ENCODE measurements around the gene CCDC15. TPM values are rescaled to one million over a fixed set of nuclear protein-coding genes. Genes with fewer than 3 reads are reported as not detected.

CCDC15 gene
- total RNA-seq, 1 donor from 2014 or later, result 4.0 TPM

GRCh38 chr11:125079878-125080530, 126.0 kb downstream of the CCDC15 start:
- H3K4me1 Mint-ChIP-seq (ENCODE audit: low read depth), result no peaks in the 10 kb centered on the region
- H3K27ac Mint-ChIP-seq, result no peak overlapping the region
- no peak for TF ChIP-seq CTCF (IDR thresholded peaks at IDR 0.05; ENCODE audit: unreplicated experiment)
- H3K9me3 Mint-ChIP-seq (ENCODE audit: low read depth), result no peaks in the 10 kb centered on the region
- no peaks in the 10 kb centered on the region for H3K36me3 Mint-ChIP-seq (ENCODE audit: insufficient read depth)
- no peak for DNase-seq (ENCODE audit: low spot score, unreplicated experiment)
- H3K4me3 Mint-ChIP-seq (ENCODE audit: low read depth), result no peak overlapping the region
- H3K27me3 Mint-ChIP-seq, result peaks cover 17% of the 10 kb centered on the region

- Mint-ChIP-seq H3K27me3 (peaks cover 17% of the 10 kb centered on the region), H3K36me3 (ENCODE audit: insufficient read depth) (no peaks in the 10 kb centered on the region), H3K9me3 (ENCODE audit: low read depth) (no peaks in the 10 kb centered on the region), H3K4me1 (ENCODE audit: low read depth) (no peaks in the 10 kb centered on the region), H3K27ac (no peak overlapping the region), H3K4me3 (ENCODE audit: low read depth) (no peak overlapping the region)
- DNase-seq (ENCODE audit: low spot score, unreplicated experiment), result no peak
- no peak for TF ChIP-seq CTCF (IDR thresholded peaks at IDR 0.05; ENCODE audit: unreplicated experiment)
These were observed 126.5 kb downstream of the CCDC15 start for GRCh38 chr11:125080531-125080911.

GRCh38 chr11:125081098-125081798, 127.2 kb downstream of the CCDC15 start:
- no peaks in the 10 kb centered on the region for H3K9me3 Mint-ChIP-seq (ENCODE audit: low read depth)
- no peaks in the 10 kb centered on the region for H3K36me3 Mint-ChIP-seq (ENCODE audit: insufficient read depth)
- H3K4me3 Mint-ChIP-seq (ENCODE audit: low read depth), result no peak overlapping the region
- no peak for TF ChIP-seq CTCF (IDR thresholded peaks at IDR 0.05; ENCODE audit: unreplicated experiment)
- no peaks in the 10 kb centered on the region for H3K4me1 Mint-ChIP-seq (ENCODE audit: low read depth)
- H3K27me3 Mint-ChIP-seq, result peaks cover 21% of the 10 kb centered on the region
- no peak overlapping the region for H3K27ac Mint-ChIP-seq
- no peak for DNase-seq (ENCODE audit: low spot score, unreplicated experiment)

DNA sequence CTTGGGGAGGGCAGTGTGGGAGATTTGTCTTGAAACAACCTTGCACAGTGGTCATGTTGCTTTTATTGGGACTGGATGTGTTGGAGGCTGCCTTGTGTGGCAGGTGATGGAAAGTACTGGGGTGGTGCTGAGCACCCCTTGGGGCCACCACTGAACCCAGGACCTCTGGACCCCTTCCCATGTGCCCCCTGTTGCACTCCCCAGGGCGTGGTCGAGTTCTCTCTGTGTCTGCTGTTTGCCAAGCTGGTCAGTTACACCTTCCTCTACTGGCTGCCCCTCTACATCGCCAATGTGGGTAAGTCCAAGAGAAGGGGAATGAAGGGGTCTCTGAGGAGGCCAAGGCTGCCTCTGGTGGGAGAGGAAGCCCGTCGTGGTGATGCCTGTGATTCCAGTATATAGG, 128.0 kb downstream of the CCDC15 start:
- no peak for DNase-seq (ENCODE audit: low spot score, unreplicated experiment)
- Mint-ChIP-seq H3K36me3 (ENCODE audit: insufficient read depth) (no peaks in the 10 kb centered on the region), H3K4me3 (ENCODE audit: low read depth) (no peak overlapping the region), H3K27me3 (peaks cover 26% of the 10 kb centered on the region), H3K27ac (no peak overlapping the region), H3K4me1 (ENCODE audit: low read depth) (no peaks in the 10 kb centered on the region), H3K9me3 (ENCODE audit: low read depth) (no peaks in the 10 kb centered on the region)
- TF ChIP-seq CTCF (IDR thresholded peaks at IDR 0.05; ENCODE audit: unreplicated experiment), result no peak

GRCh38 chr11:125082611-125083311, 128.8 kb downstream of the CCDC15 start:
- Mint-ChIP-seq H3K36me3 (ENCODE audit: insufficient read depth) (no peaks in the 10 kb centered on the region), H3K4me3 (ENCODE audit: low read depth) (no peak overlapping the region), H3K9me3 (ENCODE audit: low read depth) (no peaks in the 10 kb centered on the region), H3K27me3 (peaks cover 23% of the 10 kb centered on the region), H3K4me1 (ENCODE audit: low read depth) (no peaks in the 10 kb centered on the region), H3K27ac (no peak overlapping the region)
- DNase-seq (ENCODE audit: low spot score, unreplicated experiment), result no peak
- TF ChIP-seq CTCF (IDR thresholded peaks at IDR 0.05; ENCODE audit: unreplicated experiment), result no peak
